Osteoblast (primary cell): ENCODE measurements around the gene UGT1A9. TPM values are rescaled to one million over a fixed set of nuclear protein-coding genes. Genes with fewer than 3 reads are reported as not detected.
"Not testable (repeated sequence)": the region's sequence is repeated elsewhere in the genome, so short reads cannot be mapped to it uniquely, and the experiment has no call there.

Experiments used
- DNase-seq: peaks from one replicate; pipeline ENCODE4 v3.0.0; 2011; ENCODE audit warnings: low spot score, mixed read lengths; ENCODE audit not compliant: insufficient read length; ENCODE audit errors: missing footprints
- H2AFZ ChIP-seq: 2 replicates; pipeline ENCODE4 v1.6.0; 2011; ENCODE audit warnings: mild to moderate bottlenecking, low read length
- H3K27ac ChIP-seq: 2 replicates; pipeline ENCODE4 v1.5.1; 2011; ENCODE audit warnings: mild to moderate bottlenecking, low read depth, low read length, moderate library complexity
- H3K27me3 ChIP-seq: 2 replicates; pipeline ENCODE4 v1.6.0; 2012; ENCODE audit warnings: mild to moderate bottlenecking, control low read depth, inconsistent platforms, low read length, moderate library complexity; ENCODE audit not compliant: insufficient read depth
- H3K36me3 ChIP-seq: 2 replicates; pipeline ENCODE4 v1.5.1; 2011; ENCODE audit warnings: mild to moderate bottlenecking, low read length, control low read depth, moderate library complexity; ENCODE audit not compliant: insufficient read depth
- H3K4me1 ChIP-seq: 2 replicates; pipeline ENCODE4 v1.5.1; 2011; ENCODE audit warnings: mild to moderate bottlenecking, low read length, control low read depth, moderate library complexity; ENCODE audit not compliant: insufficient read depth
- H3K4me2 ChIP-seq: 2 replicates; pipeline ENCODE4 v1.6.0; 2011; ENCODE audit warnings: mild to moderate bottlenecking, low read length; ENCODE audit not compliant: insufficient read depth
- H3K4me3 ChIP-seq: fragments of 200-600 bp; sonication (generic); 3 replicates; pipeline ENCODE4 v1.5.1; 2012; ENCODE audit warnings: mild to moderate bottlenecking, low read length, inconsistent platforms; ENCODE audit not compliant: insufficient read depth
- H3K79me2 ChIP-seq: 2 replicates; pipeline ENCODE4 v1.6.0; 2012; ENCODE audit warnings: mild to moderate bottlenecking, low read length, control low read depth, inconsistent platforms; ENCODE audit not compliant: insufficient read depth
- H3K9me3 ChIP-seq: 2 replicates; pipeline ENCODE4 v1.5.1; 2011; ENCODE audit warnings: low read depth, low read length, control low read depth
- H4K20me1 ChIP-seq: 2 replicates; pipeline ENCODE4 v1.6.0; 2012; ENCODE audit warnings: mild to moderate bottlenecking, low read length, control low read depth; ENCODE audit not compliant: insufficient read depth
- CTCF ChIP-seq: IDR thresholded peaks from 2 replicates; pipeline ENCODE4 v1.5.1; 2011; ENCODE audit warnings: mild to moderate bottlenecking, low read depth, low read length, moderate library complexity; ENCODE audit errors: extremely low read depth
- total RNA-seq: library from RNA; depleted of rRNA; stranded (reverse); fragments of >200 nt; gene quantifications from 2 replicates; pipeline ENCODE4 v1.2.3, GENCODE V29; 2012

The UGT1A9 gene
- total RNA-seq, 1 donor = not detected

- Histone ChIP-seq H3K27me3 (peaks cover 6% of the 10 kb centered on the region), H3K4me2 (no peak overlapping the region), H3K4me1 (peaks cover 3% of the 10 kb centered on the region), H3K9me3 (peaks cover 3% of the 10 kb centered on the region), H3K27ac (no peak overlapping the region), H4K20me1 (no peaks in the 10 kb centered on the region), H3K4me3 (no peak overlapping the region), H2AFZ (no peak overlapping the region), H3K79me2 (no peaks in the 10 kb centered on the region), H3K36me3 (no peaks in the 10 kb centered on the region)
- no peak for DNase-seq
- no peak for TF ChIP-seq CTCF
Measured at GRCh38 chr2:233746475-233747282, 75.0 kb downstream of the UGT1A9 start.

GRCh38 chr2:233747283-233747544 lies 75.5 kb downstream of the UGT1A9 start:
- H3K36me3 ChIP-seq = no peaks in the 10 kb centered on the region
- H4K20me1 ChIP-seq = no peaks in the 10 kb centered on the region
- H3K79me2 ChIP-seq = no peaks in the 10 kb centered on the region
- peaks cover 3% of the 10 kb centered on the region for H3K9me3 ChIP-seq
- H3K4me1 ChIP-seq = peaks cover 3% of the 10 kb centered on the region
- no peak overlapping the region for H3K27ac ChIP-seq
- H2AFZ ChIP-seq = no peak overlapping the region
- H3K4me3 ChIP-seq = no peak overlapping the region
- H3K27me3 ChIP-seq = peaks cover 6% of the 10 kb centered on the region
- no peak for DNase-seq
- no peak overlapping the region for H3K4me2 ChIP-seq
- no peak for TF ChIP-seq CTCF

- H3K27ac ChIP-seq, H2AFZ ChIP-seq, H3K4me2 ChIP-seq, H3K4me3 ChIP-seq, H4K20me1 ChIP-seq, DNase-seq, H3K9me3 ChIP-seq, H3K79me2 ChIP-seq, H3K4me1 ChIP-seq, H3K36me3 ChIP-seq, H3K27me3 ChIP-seq: not testable (repeated sequence)
Measured at GRCh38 chr2:233750689-233751088, 79.0 kb downstream of the UGT1A9 start.

DNA sequence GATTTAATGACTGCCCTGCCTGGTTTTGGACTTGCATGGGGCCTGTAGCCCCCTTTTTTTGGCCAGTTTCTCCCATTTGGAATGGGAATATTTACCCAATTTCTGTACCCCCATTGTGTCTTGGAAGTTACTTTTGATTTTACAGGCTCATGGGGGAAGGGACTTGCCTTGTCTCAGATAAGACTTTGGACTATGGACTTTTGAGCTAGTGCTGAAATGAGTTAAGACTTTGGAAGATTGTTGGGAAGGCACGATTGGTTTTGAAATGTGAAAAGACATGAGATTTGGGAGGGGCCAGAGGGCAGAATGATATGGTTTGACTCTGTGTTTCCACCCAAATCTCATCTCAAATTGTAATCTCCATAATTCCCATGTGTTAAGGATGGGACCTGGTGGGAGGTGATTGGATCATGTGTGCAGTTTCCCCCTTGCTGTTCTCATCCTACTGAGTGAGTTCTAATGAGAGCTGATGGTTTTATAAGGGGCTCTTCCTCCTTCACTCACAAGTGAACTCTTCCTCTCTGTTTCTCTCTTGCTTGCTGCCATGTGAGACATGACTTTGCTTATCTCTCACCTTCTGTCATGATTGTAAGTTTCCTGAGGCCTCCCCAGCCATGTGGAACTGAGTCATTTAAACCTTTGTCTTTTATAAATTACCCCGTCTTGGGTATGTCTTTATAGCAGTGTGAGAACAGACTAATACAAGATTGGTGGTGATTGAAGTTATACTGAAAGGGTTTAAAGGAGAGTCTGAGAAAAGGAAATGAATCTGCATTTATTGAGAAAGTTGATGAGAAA lies 79.7 kb downstream of the UGT1A9 start:
- H3K79me2 ChIP-seq, H3K4me3 ChIP-seq, H3K4me2 ChIP-seq, H3K9me3 ChIP-seq, H3K27me3 ChIP-seq, H3K4me1 ChIP-seq, H2AFZ ChIP-seq, DNase-seq, H3K27ac ChIP-seq, H4K20me1 ChIP-seq, H3K36me3 ChIP-seq: not testable (repeated sequence)
